NCI-H2196 (cell line): ENCODE data around the gene LUZP2.

Source experiments
- DNase-seq: peaks from one replicate; lab custom pipeline; 2025; ENCODE audit not compliant: unreplicated experiment; lab: John Stamatoyannopoulos, UW

Gene LUZP2

GRCh38 chr11:24560324-24560723 lies 63.5 kb downstream of the LUZP2 start:
- no peak for DNase-seq

GRCh38 chr11:24567380-24567779 lies 70.5 kb downstream of the LUZP2 start:
- no peak for DNase-seq

GRCh38 chr11:24572376-24572775 lies 75.5 kb downstream of the LUZP2 start:
- no peak for DNase-seq

- no peak for DNase-seq
Measured at GRCh38 chr11:24574461-24574860, 77.6 kb downstream of the LUZP2 start.

DNA sequence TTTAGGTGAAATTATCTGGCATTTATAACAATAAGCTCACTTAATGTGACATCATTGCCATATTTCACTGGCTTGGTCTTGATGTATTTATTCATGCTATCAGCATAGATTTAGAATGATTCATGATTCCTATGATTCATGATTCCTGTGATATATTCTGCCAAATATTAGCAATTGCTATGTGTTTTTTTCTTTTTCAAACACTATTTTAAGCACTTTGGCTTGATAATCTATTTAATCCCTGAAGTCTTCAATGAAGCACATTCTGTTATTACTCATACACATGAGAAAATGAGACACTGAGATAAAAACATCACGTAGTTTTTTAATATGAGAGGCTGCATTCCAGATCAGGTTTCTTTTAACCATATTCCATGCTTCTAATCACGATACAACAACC lies 78.5 kb downstream of the LUZP2 start:
- no peak for DNase-seq

DNA sequence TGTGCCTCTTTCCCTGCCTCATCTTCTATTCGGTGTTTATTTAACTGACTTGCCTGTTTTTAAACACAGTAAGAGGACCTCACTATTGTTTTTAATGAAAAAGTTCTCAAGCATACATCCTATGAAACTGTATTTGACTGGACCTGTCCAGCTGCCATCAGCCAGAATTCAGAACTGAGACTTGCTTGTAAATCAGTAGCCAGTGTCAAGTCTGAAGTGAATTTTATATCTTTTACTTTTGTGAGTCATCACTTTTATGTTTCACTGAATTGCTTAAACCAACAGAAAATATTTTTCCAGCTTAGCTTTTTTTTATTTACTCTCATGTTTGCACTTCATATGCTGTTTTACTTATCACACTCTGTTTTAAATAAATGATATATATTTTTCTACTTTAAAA lies 88.3 kb downstream of the LUZP2 start:
- no peak for DNase-seq

- no peak for DNase-seq
Measured at GRCh38 chr11:24587635-24588034, 90.8 kb downstream of the LUZP2 start.

DNA sequence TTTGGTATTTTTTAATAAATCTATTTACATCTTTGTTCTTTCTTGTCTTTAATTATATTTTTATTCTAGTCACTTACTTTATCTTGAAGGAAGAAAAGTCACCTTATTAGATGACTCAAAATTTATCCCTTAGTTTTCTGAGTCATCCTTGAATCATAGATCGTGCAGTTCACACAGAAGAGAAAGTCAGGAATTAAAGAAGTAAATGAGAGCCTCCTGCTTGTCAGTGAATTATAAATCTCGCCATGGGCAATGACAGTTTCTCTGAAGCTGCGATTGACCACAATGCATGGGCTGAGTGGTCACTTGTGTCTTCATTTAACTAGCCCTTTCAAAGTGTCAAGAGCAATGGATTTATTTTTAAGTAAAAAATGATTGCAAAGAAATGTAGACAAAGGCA lies 91.2 kb downstream of the LUZP2 start:
- no peak for DNase-seq

GRCh38 chr11:24589064-24589463 lies 92.2 kb downstream of the LUZP2 start:
- DNase-seq: no peak

GRCh38 chr11:24591283-24591682 lies 94.4 kb downstream of the LUZP2 start:
- DNase-seq: no peak

DNA sequence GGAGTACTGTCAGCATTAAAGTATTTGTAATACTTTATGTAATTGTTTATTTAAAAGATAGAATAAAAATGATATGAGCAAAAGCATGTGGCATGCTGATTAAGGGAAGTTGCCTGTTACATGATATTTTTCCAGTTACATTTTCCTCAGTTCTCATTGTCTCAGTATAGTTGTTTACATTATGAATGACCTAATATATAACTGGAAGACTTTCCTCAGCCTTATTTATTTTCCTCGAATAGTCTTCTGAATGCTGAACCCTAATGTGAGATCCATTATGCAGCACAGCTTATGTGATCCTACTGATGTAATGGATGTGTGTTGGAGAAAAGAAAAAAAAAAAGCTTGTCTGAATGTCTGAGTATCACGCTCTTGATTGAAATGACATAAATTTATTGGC lies 95.5 kb downstream of the LUZP2 start:
- DNase-seq: no peak

- DNase-seq: no peak
Measured at GRCh38 chr11:24593332-24593731, 96.5 kb downstream of the LUZP2 start.

DNA sequence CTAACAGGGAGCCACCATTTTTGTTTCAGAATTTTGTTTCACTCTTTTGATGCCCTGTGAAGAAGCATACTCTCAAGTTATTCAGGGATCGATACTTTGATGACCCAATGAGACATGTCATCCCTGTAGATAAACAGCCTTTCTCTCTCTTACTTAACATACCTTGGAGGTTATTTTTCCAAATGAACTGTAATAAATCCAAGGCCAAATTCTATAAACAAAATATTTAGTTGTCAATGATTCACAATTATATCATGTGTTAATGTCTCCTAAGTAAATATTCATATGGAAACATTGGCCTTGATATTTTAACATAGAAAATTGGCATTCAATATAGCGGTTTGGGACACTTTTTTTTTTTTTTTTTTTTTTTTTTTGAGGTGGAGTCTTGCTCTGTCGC lies 97.5 kb downstream of the LUZP2 start:
- DNase-seq: no peak

DNA sequence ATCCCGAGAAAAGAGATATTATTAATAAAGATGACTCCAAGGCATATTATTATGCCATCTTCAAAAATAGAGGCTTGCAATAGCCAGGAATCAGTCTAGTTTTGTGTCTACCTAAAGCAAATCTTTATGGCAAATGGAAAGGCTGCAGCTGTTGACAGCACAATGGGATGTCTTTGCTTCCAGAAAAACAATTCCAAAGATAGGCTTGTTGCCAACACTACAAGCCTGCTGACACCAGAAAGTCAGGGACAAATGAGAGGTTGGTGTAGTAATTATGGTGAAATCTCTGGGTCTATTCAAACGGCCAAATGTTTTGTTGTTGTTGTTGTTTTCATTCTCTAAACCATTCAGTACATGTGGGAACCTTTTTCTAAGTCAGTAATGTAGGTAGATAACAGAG lies 101.8 kb downstream of the LUZP2 start:
- DNase-seq: no peak

- no peak for DNase-seq
Measured at GRCh38 chr11:24609192-24610119, 112.6 kb downstream of the LUZP2 start.

GRCh38 chr11:24615451-24616160 lies 118.8 kb downstream of the LUZP2 start:
- no peak for DNase-seq

DNA sequence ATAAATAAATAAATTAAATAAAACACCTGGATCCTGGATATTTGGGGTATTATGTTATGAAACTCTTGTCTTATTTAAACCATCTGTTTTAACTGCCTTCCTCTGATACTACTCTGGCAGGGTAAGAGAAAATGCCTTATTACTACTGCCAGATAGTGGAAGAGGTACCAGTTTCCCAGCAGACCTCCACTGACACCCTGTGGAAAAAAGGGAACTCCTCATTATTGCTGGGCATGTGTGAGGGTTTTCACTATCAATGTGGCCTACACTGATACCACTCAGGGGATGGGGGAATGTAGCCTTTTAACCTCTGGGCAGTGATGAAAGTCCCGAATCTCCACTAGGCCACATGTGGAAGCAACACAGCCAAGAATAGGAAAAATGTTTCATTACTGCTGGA lies 121.0 kb downstream of the LUZP2 start:
- no peak for DNase-seq

DNA sequence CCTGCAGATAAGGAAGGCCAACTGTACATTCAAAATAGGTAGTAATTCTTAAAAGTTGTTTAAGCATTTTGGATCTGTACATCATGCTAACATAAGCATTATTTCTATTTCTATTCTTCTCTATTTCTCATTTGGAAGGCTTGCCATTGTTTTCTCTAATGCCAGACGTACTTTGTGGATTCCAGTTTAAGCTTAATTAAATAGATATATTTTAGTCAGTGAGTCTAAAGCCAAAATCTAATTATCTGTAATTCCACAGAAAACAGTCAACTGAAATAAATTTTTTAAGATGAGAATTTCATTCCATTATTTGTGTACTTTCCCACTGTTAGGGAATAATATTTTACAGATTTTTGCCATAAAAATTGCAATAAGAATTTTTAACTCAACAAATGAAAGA lies 123.0 kb downstream of the LUZP2 start:
- no peak for DNase-seq

- no peak for DNase-seq
Measured at GRCh38 chr11:24622262-24622661, 125.4 kb downstream of the LUZP2 start.

DNA sequence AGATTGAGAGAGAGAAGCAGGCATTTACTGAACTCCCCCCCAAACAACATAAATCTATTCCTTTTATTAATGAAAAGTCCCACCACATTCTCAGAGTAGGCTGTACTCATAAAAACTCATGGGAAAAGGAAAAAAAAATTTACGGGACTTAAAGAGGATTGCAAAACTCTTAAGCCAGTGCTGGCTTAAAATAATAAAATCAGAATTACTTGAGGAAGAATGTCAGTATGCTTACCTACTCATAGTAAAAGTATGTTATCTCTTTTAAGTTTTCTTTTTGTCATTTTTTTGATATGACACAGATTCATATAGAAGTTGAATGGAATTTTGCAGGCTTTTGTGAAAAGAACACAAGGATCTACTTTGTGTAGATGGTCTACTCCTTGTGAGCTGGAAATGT lies 126.3 kb downstream of the LUZP2 start:
- no peak for DNase-seq

- no peak for DNase-seq
Measured at GRCh38 chr11:24624432-24624831, 127.6 kb downstream of the LUZP2 start.

DNA sequence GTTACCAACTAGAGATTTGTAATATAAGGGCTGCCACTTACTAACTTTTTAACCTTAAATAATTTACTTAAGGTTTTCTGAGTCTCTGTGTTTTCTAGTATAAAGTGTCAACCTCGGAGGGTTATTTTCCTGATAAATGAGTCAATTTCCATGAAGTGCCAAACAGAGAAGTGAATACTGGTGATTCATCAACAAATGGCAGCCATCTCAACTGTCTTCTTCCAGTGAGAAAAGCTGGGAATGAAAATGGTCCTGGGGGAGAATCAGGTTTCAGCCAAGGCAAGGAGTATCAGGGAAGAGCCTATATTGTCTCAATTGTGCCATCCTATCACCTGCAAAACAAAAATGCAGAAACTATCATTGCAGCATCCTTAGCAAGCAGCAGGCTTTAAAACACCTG lies 129.1 kb downstream of the LUZP2 start:
- DNase-seq: no peak
